ENCODE results near the gene SPHK2. TPM values are rescaled to one million over a fixed set of nuclear protein-coding genes. Genes with fewer than 3 reads are reported as not detected.

Gene SPHK2
- total and polyA plus RNA-seq, 2 of the 8 experiments (the other 6 are each of a cell fraction or from before 2014, with no cell fraction given), result 43.9 to 60.9 TPM

DNA sequence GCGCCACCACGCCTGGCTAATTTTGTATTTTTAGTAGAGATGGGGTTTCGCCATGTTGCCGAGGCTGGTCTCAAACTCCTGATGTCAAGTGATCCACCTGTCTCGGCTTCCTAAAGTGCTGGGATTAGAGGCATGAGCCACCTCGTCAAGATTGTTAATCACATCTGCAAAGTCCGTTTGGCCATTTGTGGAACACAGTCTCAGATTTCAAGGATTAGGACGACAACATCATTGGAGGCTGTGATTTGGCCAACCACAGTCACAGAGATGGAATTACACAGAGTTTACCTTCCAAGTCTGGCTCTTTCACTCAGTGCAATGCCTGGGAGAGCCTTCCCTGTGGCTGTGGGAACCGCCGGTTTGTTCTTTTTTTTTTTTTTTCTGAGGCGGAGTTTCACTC, 49.5 kb upstream of the SPHK2 start (continued):
- TF ChIP-seq, protein P1, sequence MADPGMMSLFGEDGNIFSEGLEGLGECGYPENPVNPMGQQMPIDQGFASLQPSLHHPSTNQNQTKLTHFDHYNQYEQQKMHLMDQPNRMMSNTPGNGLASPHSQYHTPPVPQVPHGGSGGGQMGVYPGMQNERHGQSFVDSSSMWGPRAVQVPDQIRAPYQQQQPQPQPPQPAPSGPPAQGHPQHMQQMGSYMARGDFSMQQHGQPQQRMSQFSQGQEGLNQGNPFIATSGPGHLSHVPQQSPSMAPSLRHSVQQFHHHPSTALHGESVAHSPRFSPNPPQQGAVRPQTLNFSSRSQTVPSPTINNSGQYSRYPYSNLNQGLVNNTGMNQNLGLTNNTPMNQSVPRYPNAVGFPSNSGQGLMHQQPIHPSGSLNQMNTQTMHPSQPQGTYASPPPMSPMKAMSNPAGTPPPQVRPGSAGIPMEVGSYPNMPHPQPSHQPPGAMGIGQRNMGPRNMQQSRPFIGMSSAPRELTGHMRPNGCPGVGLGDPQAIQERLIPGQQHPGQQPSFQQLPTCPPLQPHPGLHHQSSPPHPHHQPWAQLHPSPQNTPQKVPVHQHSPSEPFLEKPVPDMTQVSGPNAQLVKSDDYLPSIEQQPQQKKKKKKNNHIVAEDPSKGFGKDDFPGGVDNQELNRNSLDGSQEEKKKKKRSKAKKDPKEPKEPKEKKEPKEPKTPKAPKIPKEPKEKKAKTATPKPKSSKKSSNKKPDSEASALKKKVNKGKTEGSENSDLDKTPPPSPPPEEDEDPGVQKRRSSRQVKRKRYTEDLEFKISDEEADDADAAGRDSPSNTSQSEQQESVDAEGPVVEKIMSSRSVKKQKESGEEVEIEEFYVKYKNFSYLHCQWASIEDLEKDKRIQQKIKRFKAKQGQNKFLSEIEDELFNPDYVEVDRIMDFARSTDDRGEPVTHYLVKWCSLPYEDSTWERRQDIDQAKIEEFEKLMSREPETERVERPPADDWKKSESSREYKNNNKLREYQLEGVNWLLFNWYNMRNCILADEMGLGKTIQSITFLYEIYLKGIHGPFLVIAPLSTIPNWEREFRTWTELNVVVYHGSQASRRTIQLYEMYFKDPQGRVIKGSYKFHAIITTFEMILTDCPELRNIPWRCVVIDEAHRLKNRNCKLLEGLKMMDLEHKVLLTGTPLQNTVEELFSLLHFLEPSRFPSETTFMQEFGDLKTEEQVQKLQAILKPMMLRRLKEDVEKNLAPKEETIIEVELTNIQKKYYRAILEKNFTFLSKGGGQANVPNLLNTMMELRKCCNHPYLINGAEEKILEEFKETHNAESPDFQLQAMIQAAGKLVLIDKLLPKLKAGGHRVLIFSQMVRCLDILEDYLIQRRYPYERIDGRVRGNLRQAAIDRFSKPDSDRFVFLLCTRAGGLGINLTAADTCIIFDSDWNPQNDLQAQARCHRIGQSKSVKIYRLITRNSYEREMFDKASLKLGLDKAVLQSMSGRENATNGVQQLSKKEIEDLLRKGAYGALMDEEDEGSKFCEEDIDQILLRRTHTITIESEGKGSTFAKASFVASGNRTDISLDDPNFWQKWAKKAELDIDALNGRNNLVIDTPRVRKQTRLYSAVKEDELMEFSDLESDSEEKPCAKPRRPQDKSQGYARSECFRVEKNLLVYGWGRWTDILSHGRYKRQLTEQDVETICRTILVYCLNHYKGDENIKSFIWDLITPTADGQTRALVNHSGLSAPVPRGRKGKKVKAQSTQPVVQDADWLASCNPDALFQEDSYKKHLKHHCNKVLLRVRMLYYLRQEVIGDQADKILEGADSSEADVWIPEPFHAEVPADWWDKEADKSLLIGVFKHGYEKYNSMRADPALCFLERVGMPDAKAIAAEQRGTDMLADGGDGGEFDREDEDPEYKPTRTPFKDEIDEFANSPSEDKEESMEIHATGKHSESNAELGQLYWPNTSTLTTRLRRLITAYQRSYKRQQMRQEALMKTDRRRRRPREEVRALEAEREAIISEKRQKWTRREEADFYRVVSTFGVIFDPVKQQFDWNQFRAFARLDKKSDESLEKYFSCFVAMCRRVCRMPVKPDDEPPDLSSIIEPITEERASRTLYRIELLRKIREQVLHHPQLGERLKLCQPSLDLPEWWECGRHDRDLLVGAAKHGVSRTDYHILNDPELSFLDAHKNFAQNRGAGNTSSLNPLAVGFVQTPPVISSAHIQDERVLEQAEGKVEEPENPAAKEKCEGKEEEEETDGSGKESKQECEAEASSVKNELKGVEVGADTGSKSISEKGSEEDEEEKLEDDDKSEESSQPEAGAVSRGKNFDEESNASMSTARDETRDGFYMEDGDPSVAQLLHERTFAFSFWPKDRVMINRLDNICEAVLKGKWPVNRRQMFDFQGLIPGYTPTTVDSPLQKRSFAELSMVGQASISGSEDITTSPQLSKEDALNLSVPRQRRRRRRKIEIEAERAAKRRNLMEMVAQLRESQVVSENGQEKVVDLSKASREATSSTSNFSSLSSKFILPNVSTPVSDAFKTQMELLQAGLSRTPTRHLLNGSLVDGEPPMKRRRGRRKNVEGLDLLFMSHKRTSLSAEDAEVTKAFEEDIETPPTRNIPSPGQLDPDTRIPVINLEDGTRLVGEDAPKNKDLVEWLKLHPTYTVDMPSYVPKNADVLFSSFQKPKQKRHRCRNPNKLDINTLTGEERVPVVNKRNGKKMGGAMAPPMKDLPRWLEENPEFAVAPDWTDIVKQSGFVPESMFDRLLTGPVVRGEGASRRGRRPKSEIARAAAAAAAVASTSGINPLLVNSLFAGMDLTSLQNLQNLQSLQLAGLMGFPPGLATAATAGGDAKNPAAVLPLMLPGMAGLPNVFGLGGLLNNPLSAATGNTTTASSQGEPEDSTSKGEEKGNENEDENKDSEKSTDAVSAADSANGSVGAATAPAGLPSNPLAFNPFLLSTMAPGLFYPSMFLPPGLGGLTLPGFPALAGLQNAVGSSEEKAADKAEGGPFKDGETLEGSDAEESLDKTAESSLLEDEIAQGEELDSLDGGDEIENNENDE (IDR thresholded peaks at IDR 0.05; ENCODE audit: insufficient replicate concordance, low read length), result no peak
- no peak for TF ChIP-seq ZNF274 (IDR thresholded peaks at IDR 0.05; ENCODE audit: borderline replicate concordance, extremely low read depth, low read length)
- TF ChIP-seq SRF (IDR thresholded peaks at IDR 0.05; ENCODE audit: low read depth, low read length), result no peak
- TF ChIP-seq RFX5 (IDR thresholded peaks at IDR 0.05; ENCODE audit: borderline replicate concordance, low read depth, low read length), result no peak

Measured in H1 (cell line).